Caki2 (cell line): ENCODE data around the gene RAB18. TPM values are rescaled to one million over a fixed set of nuclear protein-coding genes. Genes with fewer than 3 reads are reported as not detected.
"Not testable (repeated sequence)": the region's sequence is repeated elsewhere in the genome, so short reads cannot be mapped to it uniquely, and the experiment has no call there.

ENCODE experiments used
- DNase-seq: peaks from one replicate; pipeline ENCODE4 v3.0.0-alpha.2; 2015; ENCODE audit warnings: low read depth
- in situ Hi-C: cut with HindIII; loops from 2 replicates; pipeline ENCODE4 v1.10.0; 2016; ENCODE audit warnings: low sequenced_read_pairs, low pct_unique_long_range_greater_than_20kb, mixed read lengths
- total RNA-seq: library from RNA; depleted of rRNA; stranded (reverse); fragments of >200 nt; shearing (Covaris generic); gene quantifications from 2 replicates; pipeline ENCODE4 v1.2.3, GENCODE V29; 2014; ENCODE audit warnings: low replicate concordance

The RAB18 gene
- total RNA-seq, 1 experiment from 2014 or later, result 40.7 TPM

DNA sequence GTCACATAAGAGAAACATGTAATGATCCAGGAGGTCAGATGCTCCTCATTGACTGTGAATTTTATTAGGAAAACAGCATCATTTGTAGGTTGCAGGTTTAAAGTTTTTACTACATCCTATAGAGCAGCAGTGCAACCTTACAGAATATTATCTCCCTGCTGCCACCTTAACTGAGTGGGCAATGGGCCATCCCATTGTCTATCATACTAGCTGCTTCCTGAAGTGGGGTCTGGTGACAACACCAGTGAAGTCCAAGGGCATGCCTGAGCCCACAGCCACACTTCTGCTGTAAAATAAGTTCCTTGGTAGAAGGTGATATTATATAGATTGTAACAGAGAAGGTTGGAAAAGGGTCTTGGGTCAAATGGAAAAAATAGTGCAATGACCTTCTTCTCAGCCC lies 4.0 kb upstream of the RAB18 start:
- no peak for DNase-seq
- in situ Hi-C loops, result no loop called here

DNA sequence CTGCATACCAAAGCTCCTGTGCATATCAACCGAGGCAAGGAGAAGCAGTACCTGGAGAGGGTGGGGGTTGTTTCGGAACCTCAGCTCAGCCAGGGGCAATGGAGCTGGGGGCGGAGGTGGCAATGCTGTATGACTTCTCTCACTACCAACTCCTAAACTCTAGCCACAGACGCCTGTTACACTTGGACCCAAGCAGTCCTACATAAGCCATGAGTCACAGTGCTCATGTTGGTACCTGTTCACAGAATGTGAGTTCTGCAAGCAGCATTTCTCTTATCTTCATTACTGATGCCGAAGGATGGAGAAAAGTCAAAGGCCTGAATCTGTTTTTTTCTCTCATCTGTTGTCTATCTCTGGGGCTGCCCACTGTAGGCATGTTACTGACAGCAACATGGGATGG lies 3.2 kb upstream of the RAB18 start:
- in situ Hi-C loops, result no loop called here

DNA sequence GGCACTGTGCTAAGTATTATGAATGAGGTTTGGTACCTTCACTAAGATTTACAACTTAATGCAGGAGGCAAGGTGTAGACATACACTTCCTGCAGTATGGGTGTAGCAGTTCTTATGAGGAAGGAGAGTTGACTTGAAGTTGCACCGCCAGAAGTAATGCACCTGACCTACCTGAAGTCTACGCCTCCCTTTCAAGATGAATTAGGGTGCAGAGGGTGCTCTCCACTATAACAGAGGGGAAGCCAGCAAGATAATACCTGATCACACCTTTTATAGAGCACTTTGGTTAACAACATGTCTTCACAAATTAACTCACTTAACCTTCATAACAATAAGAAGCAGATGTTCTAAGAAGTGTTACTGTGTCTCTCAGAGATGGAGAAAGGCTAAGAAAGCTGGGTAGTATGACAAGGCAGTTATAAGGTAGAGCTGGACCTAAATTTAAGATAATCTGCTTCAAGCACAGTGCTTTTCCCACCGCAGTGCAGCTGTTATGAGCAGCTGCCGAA lies 552 bp upstream of the RAB18 start:
- no peak for DNase-seq
- in situ Hi-C loops, result no loop called here

More for the DNA sequence above, 3.2 kb upstream of the RAB18 start:
- DNase-seq, result no peak

DNA sequence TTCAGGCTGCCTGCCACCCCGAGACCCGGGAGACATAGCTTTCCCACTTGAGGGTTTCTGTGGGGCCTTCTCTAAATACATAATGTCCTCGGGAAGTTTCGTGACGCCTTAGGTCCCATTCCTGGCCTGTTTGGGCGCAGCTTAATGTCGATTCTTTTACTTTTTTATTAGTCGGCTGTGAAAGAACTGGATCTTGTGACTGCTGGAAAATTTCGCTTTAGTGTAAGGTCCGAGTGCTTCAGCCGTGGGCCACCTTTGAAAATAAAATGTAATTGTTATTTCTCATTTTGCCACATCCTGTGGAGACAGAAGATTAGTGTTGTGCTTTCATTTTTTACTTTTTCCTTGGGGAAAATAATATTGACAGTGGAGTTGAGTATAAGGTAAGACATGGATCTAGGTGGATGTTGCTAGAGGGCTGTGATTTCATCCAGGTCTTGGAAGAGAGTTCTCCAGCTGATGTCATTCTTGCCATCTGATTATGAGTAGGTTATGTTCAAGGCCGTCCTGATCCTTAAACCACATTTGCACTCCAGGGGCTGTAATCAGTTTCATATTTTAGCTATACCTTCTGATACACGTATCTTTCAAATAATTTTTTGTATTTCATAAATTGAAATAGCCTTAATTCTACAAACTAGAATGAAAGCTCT lies 830 bp downstream of the RAB18 start:
- DNase-seq, result no peak
- in situ Hi-C loops, result no loop called here

DNA sequence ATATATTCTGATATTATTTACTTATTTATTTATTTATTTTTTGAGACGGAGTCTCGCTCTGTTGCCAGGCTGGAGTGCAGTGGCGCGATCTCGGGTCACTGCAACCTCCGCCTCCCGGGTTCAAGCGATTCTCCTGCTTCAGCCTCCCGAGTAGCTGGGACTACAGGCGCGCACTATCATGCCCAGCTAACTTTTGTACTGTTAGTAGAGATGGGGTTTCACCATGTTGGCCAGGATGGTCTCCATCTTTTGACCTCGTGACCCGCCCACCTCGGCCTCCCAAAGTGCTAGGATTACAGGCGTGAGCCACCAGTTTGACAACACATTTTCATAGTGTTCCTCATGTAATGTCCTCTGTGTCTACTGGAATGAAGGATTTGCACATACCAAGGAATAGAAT lies 1.4 kb downstream of the RAB18 start:
- in situ Hi-C loops, DNase-seq: not testable (repeated sequence)

DNA sequence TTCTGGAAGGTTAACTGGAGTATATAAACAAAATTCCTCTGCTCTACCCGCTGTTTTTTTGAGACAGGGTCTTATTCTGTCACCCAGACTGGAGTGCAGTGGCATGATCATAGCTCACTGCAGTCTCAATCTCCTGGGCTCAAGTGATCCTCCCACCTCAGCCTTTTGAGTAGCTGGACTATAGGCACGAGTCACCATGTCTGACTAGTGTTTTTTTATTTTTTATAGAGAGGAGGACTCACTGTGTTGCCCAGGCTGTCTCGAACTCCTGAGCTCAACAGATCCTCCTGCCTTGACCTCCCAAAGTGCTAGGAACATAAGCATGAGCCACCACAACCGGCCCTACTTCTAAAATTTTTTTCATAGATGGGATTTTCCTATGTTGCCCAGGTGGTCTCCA lies 2.2 kb downstream of the RAB18 start:
- in situ Hi-C loops, result no loop called here
- no peak for DNase-seq

DNA sequence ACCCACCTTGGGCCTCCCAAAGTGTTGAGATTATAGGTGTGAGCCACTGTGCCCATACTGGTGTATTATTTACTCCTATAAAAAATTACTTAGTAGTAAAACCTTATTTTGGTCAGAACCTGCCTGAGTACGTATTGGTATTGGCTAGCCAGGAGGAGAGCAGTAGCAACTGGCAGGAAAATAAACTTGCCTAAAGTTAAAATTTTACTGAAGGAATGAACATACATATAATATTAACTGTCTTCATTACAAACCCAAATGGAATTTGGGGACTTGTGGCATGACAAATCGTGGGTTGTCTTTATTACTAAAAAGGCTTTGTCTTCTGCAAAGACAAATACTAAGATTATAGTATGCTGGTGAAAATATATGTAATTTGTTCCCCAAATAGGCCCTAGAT lies 8.4 kb downstream of the RAB18 start:
- in situ Hi-C loops, result no loop called here
- DNase-seq, result peak; percentile 59

DNA sequence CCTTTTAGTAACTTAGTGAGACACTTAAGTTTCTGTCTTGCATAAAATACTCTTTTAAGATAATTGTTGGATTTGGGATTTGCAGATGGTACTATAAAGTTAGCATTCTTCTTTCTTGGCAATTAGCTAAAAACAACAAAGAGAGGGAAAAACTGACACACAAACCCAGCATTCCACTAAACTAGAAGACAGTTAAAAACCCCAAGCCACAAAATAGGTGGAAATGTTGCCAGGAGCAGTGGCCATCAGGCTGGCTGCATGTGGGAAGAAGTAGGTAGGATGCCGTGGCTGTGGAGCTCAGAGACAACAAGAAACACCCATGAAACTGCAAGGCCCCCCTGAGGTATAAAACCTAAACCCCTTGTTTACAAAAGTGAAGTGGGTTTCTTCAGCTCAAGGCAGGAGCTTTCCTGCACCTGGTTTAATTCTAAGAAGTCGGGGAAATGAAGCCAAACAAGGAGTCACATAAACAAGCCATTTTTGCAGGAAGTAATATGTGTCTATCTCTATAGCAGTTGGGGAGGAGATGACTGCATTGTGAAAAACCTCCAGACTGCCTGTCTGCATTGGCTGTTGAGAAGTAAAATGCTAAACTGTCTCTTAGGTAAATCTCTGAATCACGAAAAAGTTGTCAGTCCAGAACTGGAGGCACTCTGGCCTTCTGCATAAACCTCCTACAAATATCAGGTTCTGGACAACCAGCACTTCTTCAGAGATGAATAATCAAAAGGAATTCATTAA lies 9.5 kb downstream of the RAB18 start:
- DNase-seq, result peak; percentile 68
- in situ Hi-C loops, result no loop called here

DNA sequence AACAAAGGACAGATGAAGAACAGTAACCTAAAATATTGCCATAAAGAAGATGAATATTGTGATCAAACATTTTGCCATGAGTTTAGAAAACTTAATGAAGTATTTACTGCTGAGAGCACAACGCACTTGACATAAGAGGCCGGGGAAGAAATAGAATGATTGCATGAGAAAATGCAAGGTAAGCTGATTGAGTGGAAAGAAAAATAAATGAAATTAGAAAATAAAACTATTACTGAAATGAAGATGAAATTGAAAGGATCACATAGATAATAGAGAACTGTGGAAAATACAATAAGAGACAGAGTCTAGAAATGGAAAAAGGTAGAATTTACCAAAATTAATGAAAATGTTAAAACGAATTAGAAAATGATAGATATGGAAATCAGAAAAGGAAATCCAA lies 10.1 kb downstream of the RAB18 start:
- in situ Hi-C loops, result no loop called here
- no peak for DNase-seq

DNA sequence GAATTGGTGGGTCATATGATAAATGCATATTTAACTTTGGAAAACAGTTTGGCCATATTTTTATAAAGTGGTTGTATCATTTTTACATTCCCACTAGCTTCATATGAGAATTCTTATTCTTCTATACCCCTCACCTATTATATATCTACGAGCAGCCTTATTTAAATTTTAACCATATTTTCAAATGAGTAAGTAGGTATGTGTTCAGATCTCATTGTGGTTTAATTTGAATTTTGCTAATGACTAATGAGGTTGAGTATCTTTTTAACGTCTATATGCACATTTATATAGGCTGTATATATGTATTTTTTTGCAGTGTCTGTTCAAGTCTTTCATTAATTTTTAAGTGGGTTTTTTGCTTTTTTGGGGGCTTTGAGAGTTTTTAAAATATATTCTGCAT lies 14.2 kb downstream of the RAB18 start:
- DNase-seq, result no peak
- in situ Hi-C loops, result no loop called here

DNA sequence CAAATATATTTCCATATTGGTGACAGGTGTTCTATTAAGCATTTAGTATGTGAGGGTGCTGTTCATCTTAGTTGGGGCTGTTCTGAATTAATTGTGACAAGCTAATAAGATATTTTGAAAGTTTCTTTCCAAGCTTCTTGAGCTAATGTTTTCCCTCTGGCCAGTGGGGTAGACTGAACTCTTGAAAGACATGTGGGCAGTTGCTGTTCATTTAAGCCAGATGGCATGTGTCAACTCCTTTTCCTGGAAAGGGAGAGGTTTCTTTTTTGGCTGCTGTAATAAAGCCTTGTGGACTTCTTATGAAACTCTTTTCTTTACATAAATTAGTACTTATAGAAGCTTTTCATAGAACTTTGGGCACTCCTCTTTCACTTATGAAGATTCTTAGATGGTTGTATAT lies 21.7 kb downstream of the RAB18 start:
- in situ Hi-C loops, result no loop called here
- DNase-seq, result no peak

DNA sequence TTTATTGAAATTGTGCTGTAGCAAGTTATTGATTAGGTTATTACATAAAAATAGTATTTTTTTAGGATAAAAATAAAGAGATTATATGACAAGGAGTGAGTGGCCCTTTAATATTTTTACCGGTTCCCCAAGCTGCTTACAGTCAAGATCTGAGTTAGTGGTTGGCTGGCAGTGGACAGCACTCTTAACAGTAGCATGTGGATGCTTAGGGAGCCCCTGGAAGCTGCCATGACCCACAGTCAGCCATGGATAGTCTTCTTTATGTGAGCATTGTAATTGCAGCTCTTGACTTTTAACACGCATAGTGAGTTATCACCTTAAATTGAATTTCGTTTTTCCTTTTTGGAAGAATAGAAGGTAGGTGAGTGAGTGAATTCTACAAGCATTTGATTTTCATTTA lies 22.1 kb downstream of the RAB18 start:
- no peak for DNase-seq
- in situ Hi-C loops, result no loop called here

DNA sequence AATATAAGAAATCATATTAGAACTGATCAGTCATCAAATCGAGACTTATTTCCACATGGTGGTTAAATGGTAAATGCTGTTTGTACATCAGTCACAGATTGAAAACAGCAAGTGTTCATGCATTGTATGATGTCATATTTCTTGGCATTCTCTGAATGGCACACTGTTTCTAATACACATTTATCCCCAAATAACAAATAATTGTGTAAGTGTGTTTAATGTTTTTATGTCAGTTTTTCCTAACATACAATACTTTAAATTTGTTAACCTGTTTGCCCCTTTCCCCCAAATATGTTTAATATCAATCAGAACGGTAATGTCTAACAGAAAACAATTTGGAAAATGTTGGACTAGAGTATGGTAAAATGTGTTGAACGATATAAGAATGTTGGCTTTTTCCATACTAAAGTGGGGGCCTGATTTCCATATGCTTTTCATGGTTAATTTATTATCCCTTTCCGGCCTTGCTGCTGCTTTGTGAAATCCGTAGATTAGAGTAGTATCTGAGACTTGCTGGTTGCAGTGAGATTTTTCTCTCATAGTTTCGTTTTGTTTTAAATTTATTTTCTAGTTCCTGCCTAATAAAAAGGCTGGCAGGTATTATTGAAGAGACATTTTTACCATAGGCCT lies 23.7 kb downstream of the RAB18 start:
- DNase-seq, result no peak
- in situ Hi-C loops, result no loop called here

DNA sequence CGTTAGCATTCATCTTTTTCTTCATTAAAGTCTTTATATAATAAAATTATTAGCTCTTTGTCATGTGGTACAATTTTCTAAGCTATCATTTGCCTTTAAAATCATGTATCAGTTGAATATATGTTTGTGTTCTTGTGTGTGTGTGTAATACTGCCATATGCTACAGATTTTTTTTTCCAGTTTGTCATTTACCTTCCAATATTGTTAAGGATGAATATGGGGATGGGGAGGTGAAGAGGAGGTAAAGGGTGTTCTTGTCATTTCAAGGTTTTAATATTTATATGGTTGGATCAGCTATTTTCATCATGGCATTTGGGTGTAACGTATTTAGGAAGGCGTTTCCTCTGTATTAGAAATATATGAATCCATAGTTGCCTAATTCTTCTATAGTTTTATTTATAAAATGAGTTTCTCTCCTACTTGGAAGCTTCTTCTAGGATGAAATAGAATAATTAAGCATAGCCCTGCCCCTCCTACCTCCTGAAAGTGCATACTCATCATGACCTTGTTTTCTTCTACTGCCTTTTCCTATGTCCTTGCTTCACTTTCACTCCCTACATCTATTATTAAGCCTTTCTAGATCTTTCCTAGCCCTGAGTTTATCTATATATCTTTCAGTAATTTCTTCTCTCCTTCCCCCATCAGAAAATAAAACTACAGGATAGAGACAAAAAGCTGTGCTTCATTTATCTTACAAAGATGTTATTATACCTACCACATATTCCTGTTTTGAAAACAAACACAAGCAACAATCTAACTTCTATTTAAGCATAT lies 25.1 kb downstream of the RAB18 start:
- peak; percentile 82 for DNase-seq
- in situ Hi-C loops, result no loop called here

DNA sequence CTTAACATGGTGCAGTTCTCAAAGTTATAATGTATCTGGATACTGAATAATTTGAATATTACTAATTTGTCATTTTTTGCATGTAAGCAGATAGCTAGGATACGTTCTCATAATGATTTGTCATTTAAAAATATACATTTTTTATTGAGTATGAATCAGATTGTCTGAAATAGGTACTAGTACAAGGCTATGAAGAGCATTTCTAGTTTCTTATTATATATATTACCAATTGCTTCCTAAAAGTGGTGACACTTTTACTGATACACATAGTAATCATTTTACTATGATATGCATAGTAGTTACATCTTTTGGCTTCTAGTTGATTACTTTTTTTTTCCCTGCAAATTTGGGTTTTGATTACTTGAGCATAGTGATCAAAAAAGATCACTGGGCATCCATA lies 26.4 kb downstream of the RAB18 start:
- DNase-seq, result no peak
- in situ Hi-C loops, result no loop called here

DNA sequence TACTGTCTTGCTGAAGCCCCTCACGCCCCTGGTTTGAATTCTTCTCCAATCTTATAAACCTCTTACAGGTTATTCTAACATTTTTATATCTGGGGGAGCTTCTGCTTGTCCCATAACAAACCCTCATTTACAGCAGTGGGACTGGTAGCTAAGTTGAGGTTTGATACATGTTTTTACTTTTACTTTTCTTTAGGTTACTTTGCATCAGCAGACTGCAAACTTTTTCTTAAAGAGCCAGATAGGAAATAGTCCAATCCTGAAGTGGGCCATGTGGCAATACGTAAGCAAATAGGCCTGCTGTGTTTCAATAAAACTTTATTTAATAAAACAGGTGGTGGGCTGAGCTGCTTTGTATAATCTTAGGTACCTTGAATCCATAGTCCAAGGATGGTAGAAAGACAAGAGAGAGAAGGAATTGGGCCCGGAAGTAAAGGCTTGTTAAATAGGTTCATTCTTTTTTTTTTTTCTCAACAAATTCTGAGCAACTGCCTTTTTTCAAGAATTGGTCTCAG lies 27.3 kb downstream of the RAB18 start:
- in situ Hi-C loops, result no loop called here
- no peak for DNase-seq

DNA sequence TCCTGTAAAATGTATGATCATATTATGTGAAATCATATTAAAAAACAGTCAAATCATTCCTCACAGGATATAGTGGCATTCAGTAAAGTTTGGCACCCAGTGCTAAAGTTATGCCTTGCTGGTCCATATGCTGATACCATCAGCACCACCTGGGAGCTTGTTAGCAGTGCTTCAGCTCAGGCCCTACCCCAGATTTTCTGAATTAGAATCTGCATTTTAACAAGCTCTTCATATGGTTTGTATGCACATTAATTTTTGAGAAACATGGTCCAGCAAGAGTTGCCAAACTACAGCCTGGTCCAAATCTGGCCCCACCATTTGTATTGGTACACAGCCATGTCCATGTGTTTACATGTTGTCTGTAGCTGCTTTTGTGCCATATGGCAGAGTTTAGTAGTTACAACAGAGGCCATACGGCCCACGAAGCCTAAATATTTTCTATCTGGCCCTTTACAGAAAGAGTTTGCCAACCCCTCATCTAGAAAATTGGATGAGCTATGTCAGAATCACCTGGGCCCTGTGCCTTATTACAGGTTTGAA lies 30.1 kb downstream of the RAB18 start:
- DNase-seq, result no peak
- in situ Hi-C loops, result no loop called here

DNA sequence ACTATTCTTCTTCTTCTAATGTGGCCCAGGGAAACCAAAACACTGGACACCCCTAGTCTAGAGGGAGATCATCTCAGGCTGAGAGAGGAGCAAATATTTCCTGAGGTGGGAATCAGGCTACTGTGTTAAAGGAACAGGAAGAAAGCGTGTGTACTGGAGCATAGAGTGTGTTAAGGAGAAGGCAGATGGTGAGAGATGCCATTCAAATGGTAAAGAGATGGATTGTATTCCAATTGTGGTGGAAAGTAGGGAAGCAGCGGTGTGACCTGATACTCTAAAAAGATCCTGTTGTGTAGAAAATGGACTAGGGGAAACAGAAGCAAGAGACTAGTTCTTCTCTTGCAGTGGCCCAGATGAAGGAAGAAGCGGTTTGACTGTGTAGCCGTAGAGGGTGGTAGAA lies 31.2 kb downstream of the RAB18 start:
- in situ Hi-C loops, result no loop called here
- DNase-seq, result no peak
